GM12892 (cell line): Measurements from ENCODE around the gene TMEM87B.

Source experiments
- POLR2AphosphoS5 ChIP-seq: IDR thresholded peaks from 2 replicates; pipeline ENCODE4 v1.6.1; 2011; ENCODE audit warnings: low read depth, low read length, control low read depth
- TAF1 ChIP-seq: IDR thresholded peaks from 2 replicates; pipeline ENCODE4 v1.6.1; 2011; ENCODE audit warnings: low read depth, mild to moderate bottlenecking, control low read depth, low read length, borderline replicate concordance

- no peak for TF ChIP-seq POLR2AphosphoS5
- no peak for TF ChIP-seq TAF1
Observed at GRCh38 chr2:112046231-112046630, 8.8 kb upstream of the TMEM87B start.
